RWPE2 (cell line): ENCODE results near the gene GPHA2.
"Not testable (repeated sequence)": the region's sequence is repeated elsewhere in the genome, so short reads cannot be mapped to it uniquely, and the experiment has no call there.

Experiments
- ATAC-seq: fragments of 200-7000 bp; cut with Tn5 transposase; 3 replicates; pipeline ENCODE4 v1.9.1; 2021; ENCODE audit warnings: low read depth
- DNase-seq: peaks from one replicate; pipeline ENCODE4 v3.0.0-alpha.2; 2020; ENCODE audit warnings: low spot score
- H3K27ac ChIP-seq: fragments of 450-650 bp; 2 replicates; pipeline ENCODE4 v1.5.1; 2017; ENCODE audit warnings: mild to moderate bottlenecking; ENCODE audit not compliant: poor library complexity, severe bottlenecking
- H3K27me3 ChIP-seq: fragments of 250-450 bp; sonication (Bioruptor Pico); 2 replicates; pipeline ENCODE4 v1.5.1; 2021; ENCODE audit warnings: mild to moderate bottlenecking, moderate library complexity; ENCODE audit not compliant: insufficient read depth, poor library complexity, severe bottlenecking
- H3K36me3 ChIP-seq: fragments of 250-450 bp; sonication (Bioruptor Pico); 2 replicates; pipeline ENCODE4 v1.5.1; 2020; ENCODE audit warnings: low read depth, mild to moderate bottlenecking, moderate library complexity
- H3K4me1 ChIP-seq: fragments of 250-450 bp; sonication (Bioruptor Pico); 2 replicates; pipeline ENCODE4 v1.5.1; 2021; ENCODE audit warnings: mild to moderate bottlenecking, moderate library complexity; ENCODE audit not compliant: insufficient read depth, poor library complexity, severe bottlenecking
- H3K4me3 ChIP-seq: fragments of 250-450 bp; sonication (Bioruptor Pico); 2 replicates; pipeline ENCODE4 v1.5.1; 2021; ENCODE audit warnings: mild to moderate bottlenecking, moderate library complexity; ENCODE audit not compliant: severe bottlenecking
- H3K9me3 ChIP-seq: fragments of 250-450 bp; sonication (Bioruptor Pico); 2 replicates; pipeline ENCODE4 v1.5.1; 2021; ENCODE audit warnings: mild to moderate bottlenecking, moderate library complexity; ENCODE audit not compliant: severe bottlenecking
- CTCF ChIP-seq: fragments of 450-650 bp; IDR thresholded peaks from one replicate; pipeline ENCODE4 v1.5.1; 2017; ENCODE audit warnings: mild to moderate bottlenecking, moderate library complexity; ENCODE audit not compliant: poor library complexity, severe bottlenecking

GPHA2 gene, protein sequence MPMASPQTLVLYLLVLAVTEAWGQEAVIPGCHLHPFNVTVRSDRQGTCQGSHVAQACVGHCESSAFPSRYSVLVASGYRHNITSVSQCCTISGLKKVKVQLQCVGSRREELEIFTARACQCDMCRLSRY

DNA sequence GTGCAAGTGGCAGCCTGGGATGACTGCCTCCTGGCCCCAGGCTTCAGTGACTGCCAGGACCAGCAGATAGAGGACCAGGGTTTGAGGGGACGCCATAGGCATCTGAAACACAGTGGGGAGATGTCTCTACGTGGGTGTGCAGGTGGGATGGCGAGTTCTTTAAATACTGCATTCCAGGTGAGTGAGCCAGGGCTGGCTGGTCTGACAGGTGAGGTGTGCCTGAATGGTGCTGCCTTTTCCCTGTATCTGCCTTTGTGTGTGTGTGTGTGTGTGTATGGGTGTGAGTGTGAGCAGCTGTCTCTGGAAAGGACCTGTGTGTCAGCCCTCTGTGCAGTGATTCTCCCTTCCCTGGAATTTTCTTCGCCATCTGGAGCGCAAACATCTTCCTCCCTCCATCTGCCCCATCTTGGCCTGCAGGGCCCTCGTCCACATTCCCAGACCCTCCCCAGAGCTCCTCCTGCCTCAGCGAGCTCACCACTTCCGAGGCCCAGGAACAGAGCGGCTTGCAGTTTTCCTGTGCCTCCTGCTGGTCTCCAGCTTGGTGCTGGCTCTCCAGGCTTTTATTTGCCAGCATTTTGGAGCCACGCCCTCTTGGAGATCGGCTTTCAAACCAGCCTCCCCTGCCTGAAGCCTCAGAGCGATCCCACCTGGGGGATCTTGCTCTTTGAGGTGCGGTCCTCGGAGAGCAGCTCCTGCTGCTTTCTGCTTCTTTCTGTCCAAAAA lies at the start of gene GPHA2:
Gene GPHA2 (minus strand): TSS at position 535 of the 723 bp plus-strand sequence. CDS start 433 bp downstream, at position 102.
- DNase-seq (no peak), ATAC-seq (no peak)
- Histone ChIP-seq H3K36me3 (peaks cover 26% of the 10 kb centered on the region), H3K4me1 (no peaks in the 10 kb centered on the region), H3K4me3 (no peak within 1 kb of the TSS), H3K27me3 (no peaks in the 10 kb centered on the region), H3K9me3 (no peaks in the 10 kb centered on the region), H3K27ac (no peak within 1 kb of the TSS)
- TF ChIP-seq CTCF, result no peak

DNA sequence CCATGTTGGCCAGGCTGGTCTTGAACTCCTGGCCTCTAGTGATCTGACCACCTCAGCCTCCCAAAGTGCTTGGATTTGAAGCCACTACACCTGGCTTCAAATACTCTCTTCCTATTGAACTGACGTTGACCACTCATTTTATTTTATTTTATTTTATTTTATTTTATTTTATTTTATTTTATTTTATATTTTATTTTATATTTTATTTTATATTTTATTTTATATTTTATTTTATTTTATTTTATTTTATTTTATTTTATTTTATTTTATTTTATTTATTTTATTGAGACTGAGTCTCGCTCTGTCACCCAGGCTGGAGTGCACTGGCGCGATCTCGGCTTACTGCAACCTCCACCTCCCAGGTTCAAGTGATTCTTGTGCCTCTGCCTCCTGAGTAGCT lies 47.6 kb upstream of the GPHA2 start:
- H3K4me1 ChIP-seq, ATAC-seq, H3K27ac ChIP-seq, H3K9me3 ChIP-seq, DNase-seq, H3K36me3 ChIP-seq, H3K4me3 ChIP-seq, H3K27me3 ChIP-seq: not testable (repeated sequence)

DNA sequence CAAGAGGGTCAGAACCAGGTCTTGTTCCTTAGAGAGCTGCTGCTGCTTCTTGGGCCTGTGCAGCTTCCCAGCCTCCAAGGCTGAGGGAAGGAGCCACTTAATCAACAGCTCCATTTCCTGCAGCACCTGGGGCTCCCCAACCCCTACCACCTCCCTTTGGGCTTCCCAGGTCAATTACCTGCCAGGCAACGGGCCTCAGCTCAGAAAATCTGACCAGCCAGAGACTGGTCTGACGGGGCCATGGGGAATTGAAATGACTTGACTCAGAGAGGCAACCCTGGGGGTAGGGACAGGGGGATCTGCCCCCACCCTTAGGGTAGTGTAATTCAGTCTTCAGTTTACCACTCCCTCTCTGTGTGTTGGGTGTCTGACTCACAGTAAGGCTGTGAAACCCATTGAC lies 41.0 kb upstream of the GPHA2 start:
- no peak for DNase-seq
- Histone ChIP-seq H3K36me3 (no peaks in the 10 kb centered on the region), H3K27ac (no peak overlapping the region), H3K4me1 (no peaks in the 10 kb centered on the region), H3K27me3 (no peaks in the 10 kb centered on the region), H3K4me3 (no peak overlapping the region), H3K9me3 (no peaks in the 10 kb centered on the region)
- no peak for ATAC-seq
- no peak for TF ChIP-seq CTCF

- no peak for DNase-seq
- no peak for ATAC-seq
- TF ChIP-seq CTCF, result no peak
- Histone ChIP-seq H3K27ac (no peak overlapping the region), H3K9me3 (no peaks in the 10 kb centered on the region), H3K36me3 (no peaks in the 10 kb centered on the region), H3K4me1 (peaks cover 16% of the 10 kb centered on the region), H3K27me3 (no peaks in the 10 kb centered on the region), H3K4me3 (no peak overlapping the region)
Measured at GRCh38 chr11:64974124-64974523, 38.4 kb upstream of the GPHA2 start.

DNA sequence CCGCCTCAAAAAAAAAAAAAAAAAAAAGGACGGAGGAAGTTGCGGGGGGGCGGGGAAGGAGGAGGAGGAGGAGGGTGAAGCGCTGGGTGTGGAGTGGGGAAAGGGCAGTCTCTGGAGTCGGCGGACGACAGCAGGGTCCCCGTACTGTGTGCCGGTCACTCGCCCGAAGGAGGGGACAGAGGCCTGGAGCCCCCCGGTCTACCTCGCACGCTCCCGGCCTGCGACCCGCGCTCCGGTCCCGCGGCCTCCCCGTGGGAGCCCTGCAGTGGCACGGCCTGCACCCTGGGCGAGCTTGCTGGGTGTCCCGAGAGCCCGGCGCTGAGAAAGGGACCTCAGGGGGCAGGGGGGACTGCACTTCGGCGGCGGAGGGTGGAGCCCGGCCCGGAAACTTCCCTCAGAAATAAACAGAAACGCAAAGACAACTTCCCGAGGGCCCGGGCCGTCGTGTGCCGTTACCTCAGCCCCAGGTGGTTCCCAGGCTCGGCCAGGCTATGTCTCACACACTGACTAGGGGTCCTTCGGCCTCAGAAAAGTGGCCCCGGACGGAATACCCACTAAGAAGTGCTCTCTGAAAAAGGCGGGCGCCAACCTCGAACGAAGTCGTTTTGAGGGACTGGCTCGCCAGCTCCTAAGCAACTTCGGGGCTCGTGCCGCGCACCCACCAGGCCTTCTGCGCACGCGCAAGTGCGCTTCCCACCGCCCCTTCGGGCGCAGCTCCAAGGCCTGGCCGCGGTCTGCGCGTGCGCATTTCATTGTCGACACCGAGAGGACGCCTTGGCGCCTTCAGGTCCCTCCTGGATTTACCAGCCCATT lies 35.9 kb upstream of the GPHA2 start, which contains the start of gene MAJIN:
Gene MAJIN (minus strand): TSS at position 688 of the 813 bp plus-strand sequence. CDS start 12,703 bp downstream, outside the sequence.
- Histone ChIP-seq H3K27me3 (no peaks in the 10 kb centered on the region), H3K4me3 (peak within 1 kb of the TSS; percentile 13), H3K4me1 (peaks cover 21% of the 10 kb centered on the region), H3K36me3 (no peaks in the 10 kb centered on the region), H3K27ac (peak within 1 kb of the TSS; percentile 90), H3K9me3 (no peaks in the 10 kb centered on the region)
- no peak for DNase-seq
- no peak for ATAC-seq
- no peak for TF ChIP-seq CTCF
